ENCODE results near the gene IFNA2.

The IFNA2 gene

DNA sequence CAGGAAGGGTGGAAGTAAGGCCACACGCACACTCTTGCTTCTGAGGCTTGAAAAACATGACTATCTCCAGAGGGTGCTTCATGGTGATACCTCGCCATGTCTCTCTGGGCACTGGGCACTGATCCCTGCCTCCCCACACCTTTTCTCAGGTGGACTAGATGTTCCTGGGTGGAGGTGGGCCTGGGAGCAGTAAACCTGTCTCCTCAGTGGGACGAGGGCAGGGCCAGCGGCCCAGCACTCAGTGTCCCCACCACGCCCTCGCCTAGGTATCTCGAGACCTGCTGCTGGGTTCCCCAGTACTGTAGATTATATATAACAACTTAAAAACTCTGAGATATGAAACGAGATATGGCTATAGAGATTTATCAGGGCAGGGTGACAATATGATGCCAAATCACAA lies 22.9 kb downstream of the IFNA2 start:
- Mint-ChIP-seq H3K36me3 (ENCODE audit: low read depth) (no peaks in the 10 kb centered on the region), H3K9me3 (no peaks in the 10 kb centered on the region), H3K4me1 (no peaks in the 10 kb centered on the region), H3K27ac (no peak overlapping the region), H3K27me3 (ENCODE audit: low read depth) (no peaks in the 10 kb centered on the region), H3K4me3 (no peak overlapping the region)
- TF ChIP-seq, protein P1, sequence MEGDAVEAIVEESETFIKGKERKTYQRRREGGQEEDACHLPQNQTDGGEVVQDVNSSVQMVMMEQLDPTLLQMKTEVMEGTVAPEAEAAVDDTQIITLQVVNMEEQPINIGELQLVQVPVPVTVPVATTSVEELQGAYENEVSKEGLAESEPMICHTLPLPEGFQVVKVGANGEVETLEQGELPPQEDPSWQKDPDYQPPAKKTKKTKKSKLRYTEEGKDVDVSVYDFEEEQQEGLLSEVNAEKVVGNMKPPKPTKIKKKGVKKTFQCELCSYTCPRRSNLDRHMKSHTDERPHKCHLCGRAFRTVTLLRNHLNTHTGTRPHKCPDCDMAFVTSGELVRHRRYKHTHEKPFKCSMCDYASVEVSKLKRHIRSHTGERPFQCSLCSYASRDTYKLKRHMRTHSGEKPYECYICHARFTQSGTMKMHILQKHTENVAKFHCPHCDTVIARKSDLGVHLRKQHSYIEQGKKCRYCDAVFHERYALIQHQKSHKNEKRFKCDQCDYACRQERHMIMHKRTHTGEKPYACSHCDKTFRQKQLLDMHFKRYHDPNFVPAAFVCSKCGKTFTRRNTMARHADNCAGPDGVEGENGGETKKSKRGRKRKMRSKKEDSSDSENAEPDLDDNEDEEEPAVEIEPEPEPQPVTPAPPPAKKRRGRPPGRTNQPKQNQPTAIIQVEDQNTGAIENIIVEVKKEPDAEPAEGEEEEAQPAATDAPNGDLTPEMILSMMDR (IDR thresholded peaks at IDR 0.05; ENCODE audit: unreplicated experiment in 3 of 3), result no peak

- TF ChIP-seq, protein P1 (IDR thresholded peaks at IDR 0.05; ENCODE audit: unreplicated experiment in 3 of 3), result no peak
- Mint-ChIP-seq H3K36me3 (ENCODE audit: low read depth) (no peaks in the 10 kb centered on the region), H3K4me1 (no peaks in the 10 kb centered on the region), H3K27me3 (ENCODE audit: low read depth) (no peaks in the 10 kb centered on the region), H3K27ac (no peak overlapping the region), H3K4me3 (no peak overlapping the region), H3K9me3 (peaks cover 3% of the 10 kb centered on the region)
Measured at GRCh38 chr9:21357479-21358460, 27.4 kb downstream of the IFNA2 start.

DNA sequence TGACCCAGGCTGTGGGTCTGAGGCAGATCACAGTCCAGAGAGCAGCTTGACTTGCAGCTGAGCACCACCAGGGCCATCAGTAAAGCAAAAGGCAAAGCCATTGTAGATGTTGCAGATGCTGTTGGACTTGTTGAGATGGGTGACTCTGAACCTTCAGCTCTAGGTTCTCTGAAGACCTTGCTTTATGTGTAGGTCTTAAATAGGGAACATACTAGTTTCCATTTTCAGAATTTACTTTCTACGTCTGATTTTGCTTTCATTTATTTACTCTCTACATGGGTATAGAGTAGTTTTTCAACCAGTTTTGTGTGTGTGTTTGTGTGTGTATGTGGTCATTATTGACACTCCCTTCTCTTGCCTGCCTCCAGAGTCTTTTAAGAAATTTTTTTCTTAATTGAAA lies 34.4 kb downstream of the IFNA2 start, which contains the start of gene IFNA6:
Gene IFNA6 (minus strand): TSS at position 101 of the 400 bp plus-strand sequence. CDS start 0 bp downstream, at position 101.
- H3K36me3 Mint-ChIP-seq (ENCODE audit: low read depth), result no peaks in the 10 kb centered on the region
- H3K4me3 Mint-ChIP-seq, result no peak within 1 kb of the TSS
- H3K9me3 Mint-ChIP-seq, result peaks cover 3% of the 10 kb centered on the region
- H3K27me3 Mint-ChIP-seq (ENCODE audit: low read depth), result no peaks in the 10 kb centered on the region
- H3K27ac Mint-ChIP-seq, result no peak within 1 kb of the TSS
- TF ChIP-seq, protein P1 (IDR thresholded peaks at IDR 0.05; ENCODE audit: unreplicated experiment in 3 of 3), result no peak
- no peaks in the 10 kb centered on the region for H3K4me1 Mint-ChIP-seq

DNA sequence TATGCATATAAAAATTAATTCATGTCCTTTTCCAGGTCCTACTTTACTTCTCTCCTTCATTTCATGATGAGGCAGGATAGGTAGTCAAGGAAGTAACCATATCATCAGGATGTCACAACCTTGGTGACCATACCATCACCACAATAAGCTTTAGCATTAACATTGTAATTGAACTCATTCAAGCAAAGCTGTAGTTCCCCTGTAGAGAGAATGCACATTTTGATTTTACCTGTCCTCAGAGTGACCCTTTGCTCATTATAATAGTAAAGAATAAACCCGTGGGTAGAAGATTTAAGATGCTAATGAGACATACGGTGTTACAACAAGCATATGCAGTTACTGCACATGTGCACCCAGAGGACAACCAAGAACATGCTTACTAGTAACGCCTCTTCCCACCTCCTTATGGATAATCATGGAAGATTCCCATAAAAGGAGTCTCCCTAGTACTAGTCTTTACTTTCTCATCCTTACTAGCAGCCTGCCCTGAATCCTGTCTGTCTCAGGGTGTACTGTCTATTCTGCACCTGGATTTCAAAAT lies 36.7 kb downstream of the IFNA2 start:
- Mint-ChIP-seq H3K4me3 (no peak overlapping the region), H3K9me3 (no peaks in the 10 kb centered on the region), H3K27ac (no peak overlapping the region), H3K36me3 (ENCODE audit: low read depth) (no peaks in the 10 kb centered on the region), H3K4me1 (no peaks in the 10 kb centered on the region), H3K27me3 (ENCODE audit: low read depth) (no peaks in the 10 kb centered on the region)
- TF ChIP-seq, protein P1 (IDR thresholded peaks at IDR 0.05; ENCODE audit: unreplicated experiment in 3 of 3), result no peak

GRCh38 chr9:21340735-21341134 lies 44.5 kb downstream of the IFNA2 start:
- Mint-ChIP-seq H3K4me3 (no peak overlapping the region), H3K4me1 (peaks cover 3% of the 10 kb centered on the region), H3K27me3 (ENCODE audit: low read depth) (no peaks in the 10 kb centered on the region), H3K9me3 (no peaks in the 10 kb centered on the region), H3K36me3 (ENCODE audit: low read depth) (no peaks in the 10 kb centered on the region), H3K27ac (no peak overlapping the region)
- TF ChIP-seq, protein P1 (IDR thresholded peaks at IDR 0.05; ENCODE audit: unreplicated experiment in 3 of 3), result no peak
